T follicular helper cell (primary cell): ENCODE measurements around the gene TMIGD3.
"Not testable (repeated sequence)": the region's sequence is repeated elsewhere in the genome, so short reads cannot be mapped to it uniquely, and the experiment has no call there.

Source experiments
- DNase-seq: peaks from one replicate; pipeline ENCODE4 v3.0.0-alpha.2; 2020; ENCODE audit warnings: low read depth
- total RNA-seq, 2 experiments: gene quantifications; one replicate each; lab custom pipeline; 2026; lab: John Stamatoyannopoulos, UW

TMIGD3 gene
- total RNA-seq: 0 reads per million in 2 experiments

DNA sequence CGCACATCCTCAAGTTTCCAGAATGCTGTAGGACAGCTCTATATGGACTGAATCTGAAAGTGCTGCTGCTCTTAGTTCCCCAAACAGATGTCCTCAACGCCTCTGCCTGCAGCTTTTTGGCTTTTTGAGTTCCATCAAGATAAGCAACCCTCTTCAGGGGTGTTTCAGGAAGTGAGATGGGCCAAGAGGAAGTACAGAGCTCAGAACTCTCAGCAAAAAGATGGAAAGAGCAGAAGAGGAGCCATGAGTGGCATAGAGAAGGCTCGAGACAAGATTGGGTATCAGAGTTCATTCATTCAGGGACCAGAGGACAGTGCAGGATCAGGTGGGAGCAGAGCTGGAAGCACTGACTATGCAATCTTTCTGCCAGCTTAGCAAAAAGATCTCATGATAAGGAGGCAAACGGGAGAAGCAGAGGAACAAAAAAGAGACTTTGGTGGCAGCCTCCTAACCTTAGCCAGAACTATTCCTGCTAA is at the start of gene TMIGD3, which contains the start of gene ADORA3:
TMIGD3 (minus strand) TSS at position 49 of the 476 bp plus-strand sequence. CDS start 279 bp downstream, outside the sequence.
ADORA3 (minus strand) TSS at position 49 of the 476 bp plus-strand sequence. CDS start 279 bp downstream, outside the sequence.
- no peak for DNase-seq

DNA sequence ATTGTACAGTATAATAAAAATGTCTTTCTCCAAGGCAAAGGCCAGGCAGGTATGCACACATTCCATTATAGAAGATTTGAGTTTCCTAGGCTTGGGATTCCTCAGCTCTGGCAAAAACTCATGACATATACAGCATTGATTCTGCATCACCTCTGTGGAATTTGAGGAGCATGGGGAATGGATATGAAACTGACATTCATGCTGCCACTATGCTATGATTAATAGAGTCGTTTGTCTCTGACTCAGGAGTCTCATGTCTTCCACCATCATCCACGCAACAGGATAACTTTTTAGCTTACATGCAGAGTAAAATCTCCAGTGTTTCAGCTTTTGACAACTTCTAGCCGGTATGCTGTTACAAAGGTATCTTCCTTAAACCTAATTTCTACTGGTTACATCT is 49.8 kb upstream of the TMIGD3 start:
- DNase-seq: no peak

DNA sequence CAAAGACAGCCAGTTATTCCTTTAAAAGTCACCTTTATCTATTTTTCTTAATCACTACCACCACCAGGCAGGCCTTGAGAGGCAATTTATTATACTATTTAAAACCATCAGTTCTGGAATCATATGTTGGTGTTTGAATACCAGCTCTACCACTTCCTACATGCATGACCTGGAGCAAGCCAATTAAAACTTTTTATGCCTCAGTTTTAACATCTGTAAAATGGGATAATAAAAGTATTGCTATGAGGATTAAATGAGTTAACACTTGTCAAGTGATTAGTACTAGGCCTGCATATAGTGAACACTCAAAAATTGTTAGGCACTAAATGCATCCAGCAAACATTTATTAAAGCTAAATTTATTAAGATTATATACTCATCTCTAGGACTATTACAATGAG is 49.2 kb upstream of the TMIGD3 start:
- DNase-seq: no peak

DNA sequence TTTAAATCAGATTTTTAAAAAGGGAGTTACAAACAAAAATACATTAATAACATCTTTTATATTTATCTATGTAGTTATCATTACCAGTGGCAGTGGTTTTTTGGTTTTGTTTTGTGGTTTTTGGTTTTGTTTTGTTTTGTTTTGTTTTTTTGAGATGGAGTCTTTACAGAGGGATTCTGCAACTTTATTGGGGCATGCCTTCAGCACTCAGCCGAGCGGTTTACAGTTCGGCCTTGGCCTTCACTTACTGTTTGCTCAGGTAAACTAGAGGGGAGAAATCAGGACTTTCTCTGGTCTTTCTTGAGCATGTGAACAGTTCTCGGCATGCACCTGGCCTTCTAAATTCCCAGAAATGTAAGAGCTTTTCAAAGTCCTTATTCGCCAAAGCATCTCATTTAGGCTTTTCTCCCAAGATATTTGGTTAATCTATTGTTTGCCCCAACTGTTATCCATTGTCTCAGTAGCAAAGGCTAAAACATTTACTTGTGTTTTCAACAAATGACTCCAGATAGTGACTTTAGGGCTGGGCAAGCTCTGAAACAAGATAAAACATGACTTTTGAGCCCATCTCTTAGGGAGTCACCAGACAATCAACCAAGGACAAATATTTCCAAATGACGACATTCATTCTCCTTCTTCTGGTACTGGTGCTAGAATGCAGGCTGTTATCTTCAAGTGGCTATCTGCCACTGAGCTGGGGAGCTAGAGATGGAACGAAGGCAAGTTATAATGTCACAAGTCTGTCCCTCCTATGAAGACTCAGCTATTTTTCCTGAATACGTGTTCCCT is 48.4 kb upstream of the TMIGD3 start:
- no peak for DNase-seq

DNA sequence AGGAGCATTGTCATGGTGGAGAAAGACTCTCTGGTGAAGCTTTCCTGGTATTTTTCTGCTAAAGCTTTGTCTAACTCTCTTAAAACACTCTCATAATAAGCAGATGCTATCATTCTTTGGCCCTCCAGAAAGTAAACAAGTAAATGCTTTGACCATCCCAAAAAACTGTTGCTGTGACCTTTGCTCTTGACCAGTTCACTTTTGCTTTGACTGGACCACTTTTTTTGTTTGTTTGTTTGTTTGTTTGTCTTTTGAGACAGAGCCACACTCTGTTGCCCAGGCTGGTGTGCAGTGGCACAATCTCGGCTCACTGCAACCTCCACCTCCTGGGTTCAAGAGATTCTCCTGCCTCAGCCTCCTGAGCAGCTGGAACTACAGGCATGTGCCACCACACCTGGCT is 44.4 kb upstream of the TMIGD3 start:
- not testable (repeated sequence) for DNase-seq

DNA sequence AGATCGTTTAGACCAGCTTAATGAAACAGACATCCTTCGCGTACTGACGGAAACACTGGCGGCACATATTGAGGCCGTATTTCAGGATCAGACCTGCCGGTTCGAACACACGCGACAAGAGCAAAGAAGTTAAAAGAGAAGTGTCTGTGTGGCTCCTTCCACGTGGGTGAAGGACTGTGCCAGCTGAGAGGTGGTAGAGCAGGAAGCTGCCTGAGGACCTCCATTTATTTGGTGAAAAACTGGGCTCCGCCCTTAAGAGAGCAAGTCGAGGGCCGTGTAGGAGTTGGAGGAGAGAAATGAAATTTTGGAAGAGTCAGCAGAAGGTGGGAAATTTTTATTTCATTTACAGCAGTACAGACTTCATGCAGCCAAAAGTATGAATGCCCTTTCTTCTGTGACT is 38.8 kb upstream of the TMIGD3 start:
- DNase-seq: no peak

DNA sequence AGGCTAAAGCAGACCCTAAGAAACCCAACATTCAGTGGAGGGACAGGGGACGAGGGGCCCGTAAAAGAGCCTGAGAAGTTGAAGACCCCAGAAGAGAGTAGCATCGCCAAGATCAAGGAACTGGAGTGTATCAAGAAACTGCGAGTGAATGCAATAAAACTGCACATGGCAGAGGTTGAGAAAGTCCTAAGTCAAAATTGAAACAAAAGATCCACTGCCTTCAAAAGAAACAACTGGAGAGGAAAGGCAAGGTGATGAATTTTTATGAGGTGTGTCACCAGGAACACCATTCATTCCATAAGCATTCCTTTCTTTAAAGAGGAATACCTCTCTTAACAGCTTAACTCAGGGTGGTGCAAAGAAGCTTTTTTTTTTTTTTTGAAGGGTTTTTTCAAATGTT is 38.3 kb upstream of the TMIGD3 start:
- DNase-seq: no peak

DNA sequence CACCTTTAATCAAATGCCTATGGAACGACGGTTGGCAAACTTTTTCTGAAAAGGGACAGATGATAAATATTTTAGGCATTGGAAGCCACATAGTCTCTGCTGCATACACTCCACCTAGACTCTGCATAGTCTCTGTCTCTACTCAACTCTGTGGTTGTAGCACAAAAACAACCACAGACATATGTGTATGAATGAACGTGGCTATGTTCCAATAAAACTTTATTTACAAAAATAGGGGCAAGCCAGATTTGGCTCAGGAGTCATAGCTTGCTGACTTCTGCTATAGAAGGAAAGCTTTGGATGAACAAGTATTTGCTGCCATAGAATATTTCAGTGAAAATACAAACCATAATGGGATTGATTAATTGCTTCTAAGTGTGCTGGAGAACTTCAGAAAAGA is 37.5 kb upstream of the TMIGD3 start:
- DNase-seq: no peak

DNA sequence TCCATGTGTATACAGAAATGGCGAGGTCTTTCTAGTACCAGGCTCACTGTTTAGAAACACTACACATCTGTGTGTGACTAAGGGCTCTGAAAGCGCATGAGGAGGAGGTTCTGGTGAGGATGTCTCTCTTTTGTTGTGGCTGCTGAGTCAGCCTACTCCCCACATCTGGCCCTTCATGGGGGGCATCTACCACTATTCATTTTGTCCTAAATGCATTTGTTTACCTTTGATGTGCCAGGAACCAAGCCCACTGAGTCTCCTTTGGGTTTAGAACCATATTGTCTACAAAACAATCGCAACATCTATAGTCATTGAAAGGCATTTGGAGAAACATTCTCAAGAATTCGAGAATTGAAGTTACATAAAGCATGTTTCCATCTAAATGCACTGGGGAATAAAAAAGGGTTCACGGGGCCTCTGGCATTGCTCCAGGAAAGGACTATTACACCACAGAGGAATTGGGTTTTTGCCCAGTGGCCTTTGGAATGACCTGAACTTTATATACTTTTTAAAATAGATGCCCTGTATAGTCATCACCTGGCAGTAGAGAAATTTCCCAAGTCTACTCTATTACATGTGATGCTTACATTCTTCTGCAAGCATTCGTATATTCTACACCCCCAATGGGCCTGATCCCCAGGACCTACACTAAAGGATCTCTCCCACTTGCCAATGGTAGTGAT is 35.1 kb upstream of the TMIGD3 start:
- DNase-seq: no peak

DNA sequence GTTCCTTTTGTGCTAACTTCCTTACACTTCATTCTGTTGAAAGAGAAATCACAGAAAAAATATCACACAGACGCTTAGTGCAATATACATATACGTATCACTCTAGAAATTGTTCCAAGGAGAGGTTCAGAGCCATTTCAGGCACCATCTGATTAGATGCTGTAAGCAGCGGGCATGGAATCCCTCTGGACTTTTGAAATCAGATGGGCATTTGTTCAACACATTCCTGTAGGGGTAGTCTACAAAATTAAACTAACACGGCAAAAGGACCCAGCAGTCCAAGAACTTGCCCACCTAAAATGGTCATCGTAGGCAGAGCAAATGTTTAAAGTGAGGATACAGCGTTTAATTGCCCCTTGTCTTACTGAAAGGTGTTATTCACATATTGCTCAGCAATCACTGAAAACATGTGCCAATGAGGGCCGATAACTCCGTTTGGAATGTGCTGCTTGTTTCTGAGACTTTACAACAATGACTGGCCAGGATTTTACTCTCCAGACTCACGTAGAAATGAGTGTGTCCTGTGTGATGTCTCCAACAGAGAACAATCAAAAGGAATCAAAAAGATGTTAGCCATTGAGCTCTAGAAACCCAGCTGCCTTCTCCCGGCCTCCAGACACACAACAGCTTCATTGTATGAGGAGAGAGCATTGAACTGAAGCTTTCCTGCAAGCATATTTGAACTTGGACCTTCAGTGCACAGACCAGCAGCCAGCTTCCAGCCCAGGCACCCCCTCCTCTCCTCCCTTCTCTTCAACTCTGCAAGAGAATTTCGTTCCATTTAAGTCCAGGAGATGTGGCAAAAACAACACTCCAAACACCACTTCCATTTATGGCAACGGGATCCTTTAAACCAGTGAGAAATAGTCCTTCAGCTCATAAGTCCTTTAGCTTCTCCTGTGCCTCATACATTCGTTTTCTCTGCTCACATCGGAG is 32.1 kb upstream of the TMIGD3 start:
- no peak for DNase-seq

DNA sequence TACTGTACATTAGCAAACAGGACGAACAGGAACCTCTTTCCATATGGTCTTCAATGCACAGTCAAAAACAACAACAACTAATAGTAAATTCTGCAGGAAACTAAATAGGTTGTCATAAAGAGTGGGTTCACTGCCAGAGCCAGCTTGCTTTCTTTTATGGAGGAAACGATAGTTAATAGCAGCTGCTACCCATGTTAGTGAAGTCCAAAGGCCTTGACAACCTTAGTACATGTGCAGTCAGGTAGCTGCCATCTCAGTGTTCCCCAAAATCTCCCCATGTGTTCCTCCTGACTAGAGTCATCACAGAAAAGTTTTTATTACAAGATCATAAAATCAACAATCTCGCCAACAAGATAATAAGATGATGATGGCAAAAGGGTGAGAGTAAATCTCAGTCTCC is 16.6 kb upstream of the TMIGD3 start:
- DNase-seq: no peak

DNA sequence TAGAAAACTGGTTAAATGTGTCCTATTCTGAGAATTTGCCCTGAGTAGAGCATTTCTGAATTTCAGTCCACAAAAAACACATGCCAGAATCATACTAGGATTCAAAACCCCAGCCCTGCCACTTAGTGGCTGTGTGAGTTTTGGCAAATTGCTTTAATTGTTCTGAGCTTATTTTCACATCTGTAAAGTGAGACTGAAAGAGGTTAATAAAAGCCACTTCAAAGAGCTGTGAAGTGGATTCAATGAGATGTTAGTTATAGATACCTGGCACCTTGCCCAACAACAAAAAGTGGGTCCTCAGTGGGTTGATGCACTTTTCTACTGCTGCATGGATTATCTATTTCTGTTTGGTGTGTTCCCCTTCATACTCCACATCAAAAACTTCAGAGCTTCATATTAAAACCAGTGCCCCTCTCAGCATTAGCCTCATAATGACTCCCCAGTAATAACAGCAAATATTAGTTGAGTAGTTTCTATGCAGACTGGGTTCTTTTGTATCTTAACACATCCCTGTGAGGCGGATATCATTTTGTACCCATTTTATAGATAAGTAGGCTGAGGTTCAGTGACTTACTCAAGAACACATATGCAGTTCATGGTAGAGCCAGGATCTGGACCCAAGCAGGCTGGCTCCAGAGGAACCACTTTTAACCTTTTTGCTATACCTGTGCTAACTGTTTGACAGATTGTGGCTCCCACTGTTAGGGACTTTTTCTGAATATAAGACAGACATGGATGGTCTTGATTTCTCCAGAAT is 14.2 kb upstream of the TMIGD3 start:
- DNase-seq: no peak

DNA sequence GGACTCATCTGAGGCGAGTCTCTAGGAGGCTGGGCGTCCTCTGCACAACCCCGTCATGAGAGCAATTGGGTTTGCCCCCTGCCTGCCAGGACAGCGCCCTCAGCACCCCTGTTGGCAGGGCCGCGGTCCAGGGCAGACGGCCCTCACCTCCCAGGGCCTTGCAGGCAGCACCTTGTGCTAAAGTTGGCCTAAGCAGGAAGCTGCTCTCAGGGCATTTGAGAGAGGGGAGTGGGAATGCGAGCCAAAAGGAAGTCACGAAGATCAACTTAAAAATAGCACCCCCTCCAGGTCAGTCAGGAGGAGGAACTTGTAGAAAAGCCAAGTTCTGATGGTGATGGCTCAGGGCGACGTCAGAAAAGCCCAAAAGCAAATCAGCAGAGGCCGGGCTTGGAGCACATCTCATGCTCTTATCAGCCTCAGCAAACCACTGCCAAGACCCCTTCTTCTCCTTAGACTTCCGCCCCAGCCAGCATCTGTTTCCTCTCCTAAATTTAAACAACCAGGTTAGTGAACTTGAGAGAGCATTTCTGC is 12.6 kb upstream of the TMIGD3 start:
- DNase-seq: no peak

DNA sequence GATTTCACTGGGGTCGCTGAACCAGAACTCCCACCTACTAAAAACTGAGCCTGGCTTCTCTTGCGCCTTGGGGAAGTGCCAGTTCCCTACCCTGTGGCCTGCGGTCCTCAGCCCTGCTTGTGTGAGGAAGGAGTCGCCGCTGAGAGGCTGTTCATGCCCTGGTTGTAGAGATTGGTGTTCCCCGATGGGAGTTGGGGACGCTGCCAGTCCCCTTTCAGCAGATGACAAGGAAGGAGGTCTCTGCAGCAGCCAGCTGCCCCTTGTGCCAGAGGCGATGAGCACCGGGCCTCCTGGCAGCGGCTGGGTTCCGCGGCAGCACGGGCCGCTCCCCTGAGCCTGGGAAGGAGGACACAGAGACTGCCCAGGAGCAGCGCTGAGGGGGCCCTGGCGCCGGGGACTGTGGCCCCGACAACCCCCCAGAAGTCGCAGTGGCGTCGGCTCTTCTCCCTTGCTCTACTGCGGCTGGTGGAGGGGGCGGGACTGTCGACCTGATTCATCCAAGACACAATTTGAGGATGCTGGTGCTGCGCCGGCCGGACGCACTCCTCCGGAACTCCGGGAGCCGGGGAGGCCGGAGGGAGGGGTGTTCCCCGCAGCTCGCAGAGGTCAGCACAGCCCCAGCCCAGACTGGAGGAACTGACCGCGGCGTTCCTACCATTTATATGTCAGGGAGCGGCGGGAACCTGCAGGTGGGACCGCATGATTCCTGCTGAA is 12.0 kb upstream of the TMIGD3 start:
- no peak for DNase-seq

DNA sequence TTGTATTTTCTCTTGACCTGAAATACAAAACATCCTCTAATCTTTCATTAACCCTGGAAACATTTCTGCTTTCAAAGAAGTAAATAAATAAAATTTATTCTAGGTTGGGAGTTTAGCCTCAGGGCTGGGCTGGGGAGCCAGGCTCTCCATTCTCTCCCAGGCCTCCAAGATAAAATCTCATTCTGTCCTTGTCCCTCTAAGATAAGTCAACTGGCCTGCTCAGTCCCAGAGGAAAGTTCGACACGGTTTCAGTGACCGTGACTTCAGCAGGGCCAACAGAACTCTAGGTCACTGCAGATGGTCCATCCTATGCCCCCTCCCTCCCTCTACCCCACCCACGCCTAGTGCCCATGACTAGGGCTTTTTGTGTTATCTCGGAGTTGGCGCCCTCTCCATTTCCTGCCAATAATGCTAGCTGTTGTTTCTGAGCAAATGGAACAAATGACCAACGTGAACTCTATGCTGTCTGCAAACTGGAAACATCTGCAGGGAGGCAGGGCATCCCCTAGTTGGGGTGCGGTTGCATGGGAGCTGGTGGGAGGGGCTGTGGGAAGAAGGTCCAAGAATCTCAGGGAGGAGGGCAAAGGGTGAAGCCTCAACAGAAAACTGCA is 10.1 kb upstream of the TMIGD3 start:
- DNase-seq: no peak

DNA sequence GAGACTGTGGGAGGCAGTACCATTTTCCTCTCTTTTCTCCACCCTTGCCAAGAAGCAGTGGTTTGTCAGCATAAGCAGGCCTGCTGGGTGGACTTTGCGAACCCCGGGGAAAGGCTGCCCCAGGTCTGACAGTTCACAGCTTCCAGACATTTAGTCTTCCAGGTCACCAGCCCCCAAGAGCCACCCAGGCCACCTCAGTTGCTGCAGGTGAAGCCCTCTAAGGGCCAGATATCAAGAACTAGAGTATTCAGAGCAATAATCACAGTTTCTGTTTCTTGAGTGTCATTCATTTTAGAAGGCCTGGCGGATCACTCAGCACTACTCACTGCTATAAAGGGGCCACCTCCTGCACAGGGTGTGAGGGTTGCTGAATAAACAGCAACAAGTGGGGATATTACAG is 9.5 kb upstream of the TMIGD3 start:
- DNase-seq: no peak

DNA sequence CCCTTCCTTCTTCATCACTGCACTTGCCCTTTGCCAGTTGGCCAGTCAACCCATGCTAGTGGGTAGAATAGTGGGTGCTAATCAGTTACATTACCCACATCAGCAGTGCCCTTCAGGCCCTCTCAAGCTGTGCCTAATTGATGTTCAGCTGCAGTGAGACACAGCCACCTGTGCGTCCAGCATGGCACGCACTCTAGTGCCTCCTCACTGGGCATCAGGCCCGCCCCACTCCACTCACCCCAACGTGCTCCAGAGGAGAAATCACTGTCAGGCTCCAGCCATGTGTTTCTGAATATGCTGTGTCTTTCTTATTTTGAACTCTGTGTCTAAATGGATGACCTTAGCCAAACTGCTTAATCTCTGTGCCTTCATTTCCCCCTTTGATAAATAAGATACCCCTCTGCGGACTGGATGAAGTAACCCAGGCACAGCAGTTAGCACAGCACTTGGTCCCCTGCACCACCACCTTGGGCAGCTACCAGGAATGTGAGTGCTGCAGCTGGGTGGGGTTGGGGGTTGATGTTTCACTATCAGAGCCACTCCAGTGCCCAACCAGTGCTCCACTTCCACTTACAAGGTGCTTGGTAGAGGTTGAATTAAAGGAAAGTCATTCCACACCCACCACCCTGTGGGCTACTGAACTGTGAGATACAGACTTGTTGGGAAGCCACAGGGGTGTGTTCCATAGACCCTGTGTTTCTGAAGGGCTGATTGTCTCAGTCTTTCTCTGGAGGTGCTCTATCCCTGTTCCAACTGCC is 8.9 kb upstream of the TMIGD3 start:
- DNase-seq: no peak

DNA sequence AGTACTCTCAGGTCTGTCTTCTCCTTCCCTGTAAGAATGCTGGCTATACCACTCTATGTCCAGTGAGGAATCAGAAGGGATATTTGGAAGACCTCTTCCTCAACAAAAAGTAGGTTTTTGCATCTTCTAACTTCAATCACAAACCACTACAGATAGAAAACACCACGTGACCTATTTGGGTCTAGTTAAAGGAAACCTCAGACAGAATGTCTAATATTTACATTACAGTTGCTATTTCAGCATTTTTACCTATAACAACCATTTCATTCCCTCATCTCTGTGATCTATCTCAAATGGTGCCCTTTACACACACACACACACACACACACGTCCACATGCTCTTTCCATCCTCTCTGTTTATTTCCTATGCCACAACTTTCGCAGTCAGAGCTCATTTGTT is 7.9 kb upstream of the TMIGD3 start:
- no peak for DNase-seq

DNA sequence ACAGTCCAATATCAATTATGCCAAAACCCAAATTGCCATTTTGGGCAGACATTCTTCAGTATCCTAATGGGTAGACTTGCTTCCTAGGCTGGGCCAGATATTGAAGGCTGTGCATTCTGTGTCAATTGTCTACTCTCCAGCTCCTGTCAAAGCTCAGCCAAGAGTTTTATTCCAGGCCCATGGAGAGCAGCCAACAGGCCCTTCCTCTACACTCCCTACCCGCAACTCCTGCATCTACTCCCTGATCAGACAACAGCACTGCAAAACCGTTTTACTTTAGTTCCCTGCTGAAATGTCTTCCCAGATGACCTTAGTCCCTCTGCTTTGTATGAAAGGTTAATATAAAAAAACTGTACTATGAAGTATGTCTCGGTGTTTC is 6.6 kb upstream of the TMIGD3 start:
- DNase-seq: no peak
